Measurements from ENCODE around the gene FADD.

Gene FADD

DNA sequence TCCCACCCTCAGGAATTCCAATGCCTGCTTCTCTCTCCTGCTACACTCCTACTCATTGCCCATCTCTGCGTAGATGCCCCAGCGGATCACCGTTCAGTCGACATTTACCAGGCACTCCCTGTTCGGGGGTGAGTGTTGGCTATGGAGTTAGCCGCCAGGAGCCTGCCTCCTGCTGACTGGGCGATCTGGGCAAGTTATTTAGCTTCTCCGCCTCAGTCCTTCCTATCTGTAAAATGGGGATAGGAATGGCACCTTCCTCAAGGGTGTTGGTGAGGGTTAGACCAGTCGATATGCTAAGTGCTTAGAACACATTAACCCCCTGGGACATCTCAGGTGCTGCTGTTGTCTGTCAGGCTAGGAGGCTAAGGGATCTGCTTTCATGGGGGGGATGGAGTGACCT, 30.9 kb downstream of the FADD start:
- no peak for DNase-seq (ENCODE audit: low spot score)

DNA sequence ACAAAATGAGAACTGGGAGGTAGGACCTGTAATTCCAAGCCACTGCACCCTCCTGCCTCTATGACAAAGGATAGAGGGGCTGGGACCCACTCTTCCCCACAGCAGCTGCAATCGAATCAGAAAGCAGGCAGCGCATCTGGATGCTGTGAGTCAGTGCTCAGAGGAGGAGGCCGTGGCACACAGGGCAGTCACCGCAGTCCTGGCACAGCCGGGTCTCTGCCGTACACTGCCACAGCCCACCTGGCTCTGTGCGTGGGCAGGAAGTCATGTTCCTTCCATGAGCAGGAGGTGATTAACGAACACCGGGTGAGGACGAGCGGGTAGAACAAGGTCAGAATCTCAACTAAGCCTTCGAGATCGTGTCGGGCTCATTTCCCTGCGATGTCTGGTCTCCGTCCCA, 37.2 kb downstream of the FADD start:
- DNase-seq (ENCODE audit: low spot score) = no peak

DNA sequence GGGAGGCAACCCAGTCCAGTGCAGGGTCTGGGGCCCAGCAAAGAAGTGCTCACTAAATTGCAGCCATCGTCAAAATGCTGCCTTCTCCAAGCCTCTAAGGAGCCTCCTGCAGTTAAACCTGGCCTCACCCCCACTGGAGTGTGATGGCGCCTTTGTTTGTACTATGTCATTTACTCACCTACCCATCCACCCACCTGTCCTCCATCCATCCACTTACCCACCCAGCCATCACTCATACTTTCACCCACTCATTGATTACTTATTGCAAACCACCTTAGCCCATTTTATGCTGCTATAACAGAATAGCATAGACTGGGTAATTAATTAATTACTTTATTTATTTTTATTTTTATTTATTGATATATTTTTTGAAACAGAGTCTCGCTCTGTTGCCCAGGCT, 38.6 kb downstream of the FADD start:
- DNase-seq (ENCODE audit: low spot score) = no peak

DNA sequence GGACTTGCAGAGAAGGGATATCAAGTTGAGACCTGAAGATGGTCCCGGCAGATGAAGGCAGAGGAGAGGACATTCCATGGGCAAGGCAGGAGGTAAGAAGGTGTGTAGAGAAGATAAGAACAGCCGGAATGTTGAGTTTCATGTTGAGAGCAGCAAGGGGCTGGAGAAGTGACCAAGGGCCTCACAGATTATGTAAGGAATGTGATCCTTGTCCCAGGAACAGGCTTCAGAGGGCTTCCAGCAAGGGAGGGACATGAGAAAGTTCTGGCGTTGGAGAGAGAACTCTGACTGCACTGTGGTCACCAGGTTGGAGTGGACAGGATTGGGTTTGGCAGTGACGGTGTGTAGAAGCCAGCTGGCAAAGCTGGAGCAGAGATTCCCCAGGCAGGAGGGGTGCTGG, 39.8 kb downstream of the FADD start:
- DNase-seq (ENCODE audit: low spot score) = no peak

DNA sequence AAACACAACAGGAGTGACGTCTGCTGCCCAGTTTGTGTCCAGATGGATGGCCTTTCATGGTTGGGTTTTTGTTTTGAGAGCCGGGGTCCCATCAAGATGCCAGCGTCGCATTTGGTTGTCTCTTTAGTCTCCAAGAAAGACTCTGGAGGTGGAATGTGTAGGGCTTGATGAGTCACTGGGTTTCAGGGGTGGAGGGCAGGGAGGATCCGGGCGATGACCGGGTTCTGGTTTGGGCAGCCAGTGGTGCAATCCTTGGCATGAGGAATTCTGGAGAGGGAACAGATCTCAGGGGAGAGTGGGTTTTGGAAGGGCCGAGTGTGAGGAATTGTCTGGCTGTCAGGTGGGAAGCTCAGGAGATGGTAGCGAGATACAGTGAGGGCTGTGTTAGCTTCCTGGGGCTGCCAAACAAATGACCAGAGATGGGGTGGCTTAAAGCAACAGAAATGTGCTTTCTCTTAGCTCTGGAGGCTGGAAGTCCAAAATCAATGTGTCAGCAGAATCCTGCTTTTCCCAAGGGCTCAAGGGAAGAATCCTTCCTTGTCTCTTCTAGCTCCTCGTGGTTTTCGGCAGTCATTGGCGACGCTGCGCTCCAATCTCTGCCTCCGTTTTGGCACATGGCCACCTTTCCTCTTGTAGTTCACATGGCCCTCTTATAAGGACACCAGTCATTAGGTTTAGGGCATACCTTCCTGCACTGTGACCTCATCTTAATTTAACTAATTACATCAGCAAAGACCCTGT, 41.0 kb downstream of the FADD start:
- no peak for DNase-seq (ENCODE audit: low spot score)

DNA sequence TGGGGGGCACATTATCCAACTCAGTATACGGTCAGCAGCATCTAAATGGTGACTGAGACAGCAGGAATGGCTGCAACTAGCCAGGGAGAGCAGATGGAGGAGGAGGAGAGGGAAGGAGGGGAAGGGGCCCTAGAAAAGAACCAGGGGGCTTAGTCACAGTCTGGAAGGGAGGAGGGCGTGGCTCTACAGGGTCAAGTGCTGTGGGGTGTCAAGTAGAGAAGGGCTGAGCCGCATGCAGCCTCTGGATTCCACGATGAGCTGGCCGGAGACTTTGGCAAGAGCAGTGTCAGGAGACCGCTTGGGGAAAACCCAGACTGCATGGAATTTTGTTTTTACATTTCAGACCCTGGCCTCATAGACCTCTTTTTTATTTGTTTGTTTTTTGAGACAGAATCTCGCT, 41.6 kb downstream of the FADD start:
- DNase-seq (ENCODE audit: low spot score) = no peak

DNA sequence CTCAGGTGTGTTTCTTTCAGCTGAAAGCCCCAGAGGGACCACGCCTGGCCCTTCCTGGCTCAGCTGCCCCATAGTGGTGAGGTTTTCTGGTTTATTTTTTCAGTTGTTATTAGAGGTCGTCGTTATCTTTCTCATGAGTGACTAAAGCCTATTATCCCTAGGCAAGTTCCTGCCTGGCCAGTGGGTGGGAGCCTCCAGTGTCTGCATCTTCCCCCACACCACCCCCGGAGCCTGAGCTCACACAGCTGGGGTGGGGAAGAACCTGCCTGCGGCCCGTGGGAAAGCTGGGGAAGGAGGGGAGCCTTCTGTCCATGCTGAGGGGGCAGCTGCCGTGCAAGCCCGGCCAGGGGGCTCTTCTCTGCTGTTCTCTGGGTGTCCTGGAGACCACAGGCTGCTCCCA, 43.1 kb downstream of the FADD start:
- no peak for DNase-seq (ENCODE audit: low spot score)

DNA sequence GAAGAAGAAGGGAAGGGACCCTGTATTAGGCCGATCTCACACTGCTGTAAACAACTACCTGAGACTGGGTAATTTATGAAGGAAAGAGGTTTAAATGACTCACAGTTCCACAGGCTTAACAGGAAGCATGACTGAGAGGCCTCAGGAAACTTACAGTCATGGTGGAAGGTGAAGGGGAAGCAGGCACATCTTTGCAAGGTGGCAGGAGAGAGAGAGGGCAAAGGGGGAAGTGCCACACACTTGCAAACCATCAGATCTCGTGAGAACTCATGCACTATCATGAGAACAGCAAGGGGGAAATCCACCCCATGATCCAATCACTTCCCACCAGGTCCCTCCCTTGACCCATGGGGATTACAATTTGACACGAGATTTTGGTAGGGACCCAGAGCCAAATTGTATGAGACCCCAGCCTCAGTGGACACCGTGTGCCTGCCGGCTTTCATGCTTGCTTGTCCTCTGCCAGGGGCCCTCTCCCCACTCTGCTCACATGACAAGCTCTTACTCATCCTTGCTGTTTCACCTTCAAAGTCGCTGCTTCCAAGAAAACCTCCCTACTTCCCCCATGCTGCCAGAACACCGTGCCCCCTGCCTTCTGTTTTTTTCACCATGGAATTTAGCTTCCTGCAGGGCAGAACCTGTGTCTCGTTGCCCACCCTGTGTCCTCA, 44.1 kb downstream of the FADD start:
- no peak for DNase-seq (ENCODE audit: low spot score)

DNA sequence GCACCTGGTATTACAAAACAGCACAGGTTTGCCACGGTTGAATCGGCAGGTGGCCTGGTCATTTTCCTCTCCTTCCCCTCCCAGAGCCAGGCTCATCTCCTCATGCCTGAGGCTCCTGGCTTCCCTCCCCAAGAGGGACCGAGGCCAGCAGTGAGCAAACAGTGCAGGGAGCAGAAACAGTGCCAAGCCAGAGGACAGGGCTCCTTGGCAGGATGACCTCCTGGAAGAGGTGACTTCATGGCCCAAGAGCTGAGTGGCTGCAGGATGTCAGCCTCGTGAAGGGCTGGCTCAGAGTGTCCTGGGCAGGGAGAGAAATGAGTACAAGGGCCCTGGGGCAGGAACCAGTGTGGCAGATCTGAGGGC, 44.6 kb downstream of the FADD start:
- DNase-seq (ENCODE audit: low spot score) = no peak

DNA sequence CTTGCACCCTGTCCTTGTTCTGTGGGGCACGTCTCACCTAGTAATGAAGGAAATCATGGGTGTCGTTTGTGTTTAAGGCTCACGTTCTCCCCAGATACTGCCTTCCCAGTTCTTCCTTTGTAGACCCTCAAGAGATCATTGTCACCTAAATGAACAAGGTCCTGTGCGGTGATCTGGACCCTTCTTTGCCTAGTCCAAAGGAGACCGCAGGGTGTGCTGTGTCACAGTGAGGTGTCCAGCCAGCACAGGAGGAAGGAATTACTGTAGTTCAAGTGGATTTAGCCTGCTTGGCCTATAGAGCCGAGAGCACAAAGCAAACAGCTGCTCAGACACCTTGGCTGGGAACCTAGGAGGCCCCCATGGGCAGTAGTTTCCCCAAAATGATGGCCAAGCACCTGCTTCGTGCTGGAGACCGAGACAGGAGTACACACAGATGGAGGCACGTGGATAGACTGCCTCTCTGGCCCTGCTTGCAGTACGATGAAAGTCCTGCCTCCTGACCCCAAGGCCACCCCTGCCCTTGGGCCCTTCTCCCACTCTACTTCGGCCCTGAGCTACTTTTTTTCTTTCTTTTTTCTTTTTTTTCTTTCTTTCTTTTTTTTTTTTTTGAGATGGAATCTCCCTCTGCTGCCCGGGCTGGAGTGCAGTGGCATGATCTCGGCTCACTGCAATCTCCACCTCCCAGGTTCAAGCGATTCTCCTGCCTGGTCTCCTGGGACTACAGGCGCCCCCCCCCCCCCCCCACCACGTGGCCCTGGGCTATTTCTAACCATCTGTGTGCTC, 48.0 kb downstream of the FADD start:
- no peak for DNase-seq (ENCODE audit: low spot score)

DNA sequence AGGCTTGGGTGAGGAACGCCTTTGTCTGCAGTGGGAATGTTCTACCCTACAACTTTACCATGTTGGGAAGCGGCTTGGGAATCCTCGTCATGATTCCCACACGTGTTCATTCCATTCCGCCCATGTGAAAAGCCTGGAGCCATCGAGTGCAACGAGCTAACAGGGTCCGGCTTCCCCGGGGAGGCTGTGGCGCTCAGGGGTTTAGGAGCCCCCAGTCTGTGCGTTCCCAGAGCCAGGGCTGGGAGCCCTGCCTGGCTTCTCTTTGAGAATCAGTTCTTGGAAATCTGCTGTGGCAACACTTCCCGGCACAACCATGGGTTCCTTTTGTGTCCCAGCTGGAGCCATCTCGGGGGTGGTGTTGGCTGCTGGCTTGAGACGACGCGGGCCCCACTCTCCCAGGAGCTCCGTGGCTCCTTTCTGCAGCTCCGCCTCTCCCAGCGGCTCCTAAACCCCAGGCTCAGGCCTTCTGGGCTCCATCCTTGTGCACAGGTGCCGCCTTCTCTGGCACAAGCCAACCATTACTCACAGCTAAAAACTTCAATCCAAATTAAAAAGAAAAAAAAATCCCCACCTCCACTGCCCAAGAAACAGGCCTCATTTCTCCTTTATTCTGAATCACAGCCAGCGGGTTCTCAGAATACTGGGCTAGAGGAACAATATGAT, 48.7 kb downstream of the FADD start:
- no peak for DNase-seq (ENCODE audit: low spot score)

DNA sequence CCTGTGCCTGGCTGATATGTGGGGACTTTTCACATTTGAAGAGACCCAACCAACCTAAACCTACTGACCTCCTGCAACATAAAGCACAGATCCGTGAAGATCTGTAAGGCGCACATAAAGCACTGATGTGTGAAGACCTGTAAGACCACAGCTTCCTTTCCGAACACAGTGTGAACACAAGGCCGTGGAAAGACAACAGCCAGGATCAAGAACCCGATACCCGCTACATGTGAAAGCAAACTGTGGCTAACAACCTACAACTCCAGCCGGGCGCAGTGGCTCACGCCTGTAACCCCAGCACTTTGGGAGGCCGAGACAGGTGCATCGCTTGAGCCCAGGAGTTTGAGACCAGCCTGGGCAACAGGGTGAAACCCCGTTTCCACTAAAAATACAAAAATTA, 49.7 kb downstream of the FADD start:
- DNase-seq (ENCODE audit: low spot score) = no peak

DNA sequence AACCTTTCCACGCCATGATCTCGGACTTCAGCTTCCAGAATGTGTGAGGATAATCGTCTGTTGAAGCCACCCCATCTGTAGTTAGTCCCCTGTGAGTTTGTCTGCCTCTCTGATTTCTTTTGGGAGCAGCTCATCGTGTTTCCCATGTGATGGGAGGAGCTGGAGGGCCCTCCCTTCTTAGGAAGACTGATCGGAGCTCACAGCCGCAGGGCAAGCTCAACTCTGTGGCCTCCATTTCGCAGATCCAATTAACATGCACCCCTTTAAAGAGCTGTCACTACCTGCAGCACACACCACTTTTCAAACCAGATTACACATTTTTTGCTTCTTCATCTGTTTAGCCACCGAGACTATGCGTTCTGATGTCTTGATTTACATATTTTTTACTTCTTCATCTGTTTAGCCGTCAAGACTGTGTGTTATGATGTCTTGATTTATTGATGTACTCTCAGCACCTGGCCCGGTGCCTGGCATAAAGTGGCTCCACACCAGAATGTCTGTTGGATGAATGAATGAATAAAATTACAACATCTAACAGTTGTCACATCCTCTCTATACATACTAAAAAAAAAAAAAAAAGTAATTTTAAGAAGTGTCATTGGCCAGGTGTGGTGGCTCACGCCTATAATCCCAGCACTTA, 52.5 kb downstream of the FADD start:
- DNase-seq (ENCODE audit: low spot score) = no peak

Data from putamen (tissue), 1 donor.